Tibial nerve (tissue), 4 donors: ENCODE data around the gene SYCE3. TPM values are rescaled to one million over a fixed set of nuclear protein-coding genes. Genes with fewer than 3 reads are reported as not detected.

Experiments
- DNase-seq, 2 donors: peaks; one replicate each; pipeline ENCODE4 v3.0.0-alpha.2; 2019; ENCODE audit warnings: low spot score in 2 of 2
- H3K27ac ChIP-seq, 4 donors: fragments of 200-600 bp; sonication (generic) in 3 of 4; one replicate each; pipeline ENCODE4 v1.5.1; 2017 to 2019; ENCODE audit warnings: mild to moderate bottlenecking in 1 of 4
- H3K27me3 ChIP-seq, 2 donors: fragments of 200-600 bp; sonication (generic) in 1 of 2; one replicate each; pipeline versions ENCODE4 v1.5.1 to v1.6.0; 2017 to 2019
- H3K36me3 ChIP-seq, 3 donors: fragments of 200-600 bp; sonication (generic); one replicate each; pipeline ENCODE4 v1.5.1; 2018 to 2019
- H3K4me1 ChIP-seq, 4 donors: fragments of 200-600 bp; sonication (generic) in 3 of 4; one replicate each; pipeline ENCODE4 v1.5.1; 2017 to 2019
- H3K4me3 ChIP-seq, 4 donors: fragments of 200-600 bp; sonication (generic) in 3 of 4; one replicate each; pipeline ENCODE4 v1.5.1; 2017 to 2019; ENCODE audit warnings: mild to moderate bottlenecking in 1 of 4, moderate library complexity in 1 of 4
- H3K9me3 ChIP-seq, 4 donors: fragments of 200-600 bp; sonication (generic) in 3 of 4; one replicate each; pipeline ENCODE4 v1.5.1; 2017 to 2019
- CTCF ChIP-seq, 5 experiments: fragments of 200-600 bp in 3 of 5; fragments of 450-650 bp in 2 of 5; sonication (generic) in 3 of 5; IDR thresholded peaks; one replicate each; pipeline ENCODE4 v1.5.1; 2016 to 2019; ENCODE audit warnings: antibody characterized with exemption in 5 of 5, mild to moderate bottlenecking in 3 of 5, moderate library complexity in 2 of 5
- EP300 ChIP-seq, 2 donors: sonication (generic); formaldehyde crosslinking; IDR thresholded peaks; one replicate each; pipeline ENCODE4 v1.6.1; 2017; ENCODE audit warnings: antibody characterized with exemption in 2 of 2, mild to moderate bottlenecking in 1 of 2
- POLR2A ChIP-seq, 2 donors: fragments of 450-650 bp; IDR thresholded peaks; one replicate each; pipeline ENCODE4 v1.6.1; 2017; ENCODE audit warnings: antibody characterized with exemption in 2 of 2, mild to moderate bottlenecking in 2 of 2, moderate library complexity in 2 of 2
- WGBS, 2 donors: methylation state at CpG; one replicate each; pipeline ENCODE4 v1.1.5; 2018; 5-methylcytosine and 5-hydroxymethylcytosine counted together
- total RNA-seq, 4 donors: library from RNA; depleted of rRNA; stranded (reverse); fragments of >200 nt; gene quantifications; one replicate each; pipeline ENCODE4 v1.1.0, GENCODE V29; 2016

Gene SYCE3
- total RNA-seq, 4 donors from 2014 or later = not detected

GRCh38 chr22:50571264-50572175, 8.8 kb upstream of the SYCE3 start:
- no peak for TF ChIP-seq EP300 (IDR thresholded peaks at IDR 0.05)
- TF ChIP-seq CTCF (IDR thresholded peaks at IDR 0.05) = no peak
- no peak for TF ChIP-seq POLR2A (IDR thresholded peaks at IDR 0.05)
- no peak for DNase-seq
- 81 to 85% methylated on average over 24 to 26 of the region's 26 CpGs for WGBS, 2 donors

GRCh38 chr22:50570861-50571260, 8.1 kb upstream of the SYCE3 start:
- Histone ChIP-seq H3K36me3 (peaks cover 0 to 74% (median 7%) of the 10 kb centered on the region in 3 donors), H3K4me1 (no peaks in the 10 kb centered on the region), H3K9me3 (no peaks in the 10 kb centered on the region), H3K27ac (no peak overlapping the region), H3K4me3 (no peak overlapping the region), H3K27me3 (no peaks in the 10 kb centered on the region)
- DNase-seq = no peak
- WGBS, 2 donors = 88 to 91% methylated on average over 11 to 12 of the region's 12 CpGs
- no peak for TF ChIP-seq POLR2A (IDR thresholded peaks at IDR 0.05)
- TF ChIP-seq EP300 (IDR thresholded peaks at IDR 0.05) = no peak

More at GRCh38 chr22:50571264-50572175, 8.8 kb upstream of the SYCE3 start:
- H3K36me3 ChIP-seq = peaks cover 0 to 78% (median 7%) of the 10 kb centered on the region in 3 donors
- H3K27me3 ChIP-seq = no peaks in the 10 kb centered on the region
- no peak overlapping the region for H3K27ac ChIP-seq
- H3K9me3 ChIP-seq = no peaks in the 10 kb centered on the region
- no peaks in the 10 kb centered on the region for H3K4me1 ChIP-seq
- H3K4me3 ChIP-seq = no peak overlapping the region

GRCh38 chr22:50569896-50570535, 7.3 kb upstream of the SYCE3 start:
- peaks cover 0 to 73% (median 7%) of the 10 kb centered on the region in 3 donors for H3K36me3 ChIP-seq
- no peak for TF ChIP-seq CTCF (IDR thresholded peaks at IDR 0.05)
- TF ChIP-seq EP300 (IDR thresholded peaks at IDR 0.05) = no peak
- no peak for TF ChIP-seq POLR2A (IDR thresholded peaks at IDR 0.05)

GRCh38 chr22:50569041-50569459, 6.3 kb upstream of the SYCE3 start:
- Histone ChIP-seq H3K27me3 (no peaks in the 10 kb centered on the region), H3K9me3 (no peaks in the 10 kb centered on the region), H3K4me3 (no peak overlapping the region), H3K36me3 (peaks cover 0 to 64% (median 7%) of the 10 kb centered on the region in 3 donors), H3K27ac (no peak overlapping the region), H3K4me1 (peaks cover 0 to 3% (median 0%) of the 10 kb centered on the region in 4 donors)
- no peak for TF ChIP-seq EP300 (IDR thresholded peaks at IDR 0.05)
- no peak for TF ChIP-seq CTCF (IDR thresholded peaks at IDR 0.05)
- no peak for TF ChIP-seq POLR2A (IDR thresholded peaks at IDR 0.05)
- no peak for DNase-seq
- 80 to 89% methylated on average over 5 to 8 of the region's 8 CpGs for WGBS, 2 donors

More at GRCh38 chr22:50569896-50570535, 7.3 kb upstream of the SYCE3 start:
- no peak for DNase-seq
- 93 to 95% methylated on average over 13 of the region's 13 CpGs for WGBS, 2 donors
- no peak overlapping the region for H3K4me3 ChIP-seq
- H3K9me3 ChIP-seq = no peaks in the 10 kb centered on the region
- H3K4me1 ChIP-seq = no peaks in the 10 kb centered on the region
- H3K27ac ChIP-seq = no peak overlapping the region
- no peaks in the 10 kb centered on the region for H3K27me3 ChIP-seq

GRCh38 chr22:50568626-50569025, 5.9 kb upstream of the SYCE3 start:
- 85 to 87% methylated on average over 6 to 7 of the region's 7 CpGs for WGBS, 2 donors
- H3K36me3 ChIP-seq = peaks cover 0 to 59% (median 7%) of the 10 kb centered on the region in 3 donors
- H3K27me3 ChIP-seq = no peaks in the 10 kb centered on the region
- H3K9me3 ChIP-seq = no peaks in the 10 kb centered on the region
- H3K4me3 ChIP-seq = no peak overlapping the region
- H3K4me1 ChIP-seq = peaks cover 0 to 7% (median 2%) of the 10 kb centered on the region in 4 donors
- TF ChIP-seq CTCF (IDR thresholded peaks at IDR 0.05) (no peak), POLR2A (IDR thresholded peaks at IDR 0.05) (no peak), EP300 (IDR thresholded peaks at IDR 0.05) (no peak)
- DNase-seq = no peak
- no peak overlapping the region for H3K27ac ChIP-seq
